ENCODE measurements around the gene HMCN2. TPM values are rescaled to one million over a fixed set of nuclear protein-coding genes. Genes with fewer than 3 reads are reported as not detected.

Gene HMCN2
- total and polyA plus RNA-seq, 5 donors from 2014 or later = not detected

- DNase-seq (no peak), ATAC-seq (ENCODE audit: low read depth in 2 of 2) (no peak)
- Mint-ChIP-seq H3K27ac (no peak overlapping the region), H3K4me3 (no peak overlapping the region), H3K36me3 (no peaks in the 10 kb centered on the region), H3K4me1 (peaks cover 0 to 3% (median 0%) of the 10 kb centered on the region in 4 donors), H3K9me3 (no peaks in the 10 kb centered on the region), H3K27me3 (peaks cover 42% of the 10 kb centered on the region)
- H3K9me3 ChIP-seq (ENCODE audit: control insufficient read depth in 2 of 2, low read length in 2 of 2) = no peaks in the 10 kb centered on the region
- no peaks in the 10 kb centered on the region for H3K4me1 ChIP-seq (ENCODE audit: control insufficient read depth, insufficient read depth, low read length, poor library complexity, severe bottlenecking)
- H3K27ac ChIP-seq (ENCODE audit: insufficient read depth, low read length, poor library complexity, severe bottlenecking) = no peak overlapping the region
- no peak overlapping the region for H3K4me3 ChIP-seq (ENCODE audit: low read depth, low read length)
- no peaks in the 10 kb centered on the region for H3K27me3 ChIP-seq (ENCODE audit: control insufficient read depth, insufficient read depth, low read length)
- no peaks in the 10 kb centered on the region for H3K36me3 ChIP-seq (ENCODE audit: control insufficient read depth, insufficient read depth, low read length)
Observed at GRCh38 chr9:130473009-130473408, 207.4 kb downstream of the HMCN2 start.

GRCh38 chr9:130473566-130473965 lies 208.0 kb downstream of the HMCN2 start:
- Mint-ChIP-seq H3K4me3 (no peak overlapping the region), H3K36me3 (no peaks in the 10 kb centered on the region), H3K9me3 (no peaks in the 10 kb centered on the region), H3K27me3 (peaks cover 38% of the 10 kb centered on the region), H3K27ac (no peak overlapping the region), H3K4me1 (peaks cover 0 to 3% (median 0%) of the 10 kb centered on the region in 4 donors)
- no peak for DNase-seq
- Histone ChIP-seq H3K4me1 (ENCODE audit: control insufficient read depth, insufficient read depth, low read length, poor library complexity, severe bottlenecking) (no peaks in the 10 kb centered on the region), H3K27ac (ENCODE audit: insufficient read depth, low read length, poor library complexity, severe bottlenecking) (no peak overlapping the region), H3K36me3 (ENCODE audit: control insufficient read depth, insufficient read depth, low read length) (no peaks in the 10 kb centered on the region), H3K9me3 (ENCODE audit: control insufficient read depth in 2 of 2, low read length in 2 of 2) (no peaks in the 10 kb centered on the region), H3K27me3 (ENCODE audit: control insufficient read depth, insufficient read depth, low read length) (no peaks in the 10 kb centered on the region), H3K4me3 (ENCODE audit: low read depth, low read length) (no peak overlapping the region)
- ATAC-seq (ENCODE audit: low read depth in 2 of 2) = no peak

DNA sequence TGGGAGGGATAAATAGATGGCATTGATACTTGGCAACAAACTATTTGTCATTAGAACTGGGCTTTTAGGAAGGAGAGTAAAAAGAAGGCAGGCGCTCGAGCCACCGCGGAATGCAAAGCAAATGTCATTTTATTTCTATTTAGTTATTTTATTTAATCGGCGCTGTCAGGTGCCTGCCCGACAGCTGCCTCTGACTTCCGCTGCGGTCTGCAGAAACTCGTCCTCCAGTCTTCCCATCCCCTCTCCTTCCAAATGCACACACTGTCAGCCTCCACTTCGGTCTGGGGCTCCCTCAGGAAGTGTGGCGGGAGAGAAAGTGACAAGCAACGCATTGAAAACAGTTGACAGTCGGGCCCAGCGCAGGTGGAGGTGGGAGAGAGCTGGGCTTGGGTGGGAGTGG lies 208.5 kb downstream of the HMCN2 start:
- no peak for ATAC-seq (ENCODE audit: low read depth in 2 of 2)
- peaks cover 36% of the 10 kb centered on the region for H3K27me3 Mint-ChIP-seq
- no peak overlapping the region for H3K4me3 Mint-ChIP-seq
- H3K27ac Mint-ChIP-seq = no peak overlapping the region
- Histone ChIP-seq H3K4me3 (ENCODE audit: low read depth, low read length) (no peak overlapping the region), H3K4me1 (ENCODE audit: control insufficient read depth, insufficient read depth, low read length, poor library complexity, severe bottlenecking) (no peaks in the 10 kb centered on the region), H3K9me3 (ENCODE audit: control insufficient read depth in 2 of 2, low read length in 2 of 2) (no peaks in the 10 kb centered on the region), H3K27ac (ENCODE audit: insufficient read depth, low read length, poor library complexity, severe bottlenecking) (no peak overlapping the region), H3K27me3 (ENCODE audit: control insufficient read depth, insufficient read depth, low read length) (no peaks in the 10 kb centered on the region), H3K36me3 (ENCODE audit: control insufficient read depth, insufficient read depth, low read length) (no peaks in the 10 kb centered on the region)
- no peak for DNase-seq
- H3K4me1 Mint-ChIP-seq = peaks cover 0 to 3% (median 0%) of the 10 kb centered on the region in 4 donors
- no peaks in the 10 kb centered on the region for H3K9me3 Mint-ChIP-seq
- no peaks in the 10 kb centered on the region for H3K36me3 Mint-ChIP-seq

DNA sequence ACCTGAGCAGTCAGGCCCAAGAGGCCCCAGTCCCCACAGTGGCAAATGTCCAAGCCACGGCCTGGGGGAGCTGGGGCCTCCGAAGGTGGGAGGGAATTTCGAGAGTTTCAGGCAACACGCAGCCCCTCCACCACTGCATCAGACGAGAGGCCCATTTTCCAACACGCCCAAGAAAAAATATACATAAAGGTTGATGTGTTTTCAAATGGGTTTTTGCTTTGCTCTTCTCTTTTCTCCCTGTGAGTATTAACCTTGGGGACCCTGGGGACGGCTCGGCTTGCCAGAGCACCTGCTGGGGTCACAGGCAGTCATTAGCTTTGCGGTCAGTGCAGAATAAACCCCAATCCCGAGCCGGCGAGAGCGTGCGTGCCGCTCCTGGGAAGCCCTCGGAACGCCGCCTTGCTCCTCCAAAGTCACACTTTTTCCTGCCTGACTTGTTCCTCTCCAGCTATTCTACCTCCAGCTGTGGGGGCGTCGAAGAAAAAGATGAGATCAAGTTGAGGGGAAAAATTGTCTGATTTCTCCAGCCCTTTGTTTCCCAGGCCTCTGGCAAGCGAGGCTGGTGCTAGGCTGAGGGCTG lies 210.7 kb downstream of the HMCN2 start:
- H3K27me3 Mint-ChIP-seq = peaks cover 37% of the 10 kb centered on the region

DNA sequence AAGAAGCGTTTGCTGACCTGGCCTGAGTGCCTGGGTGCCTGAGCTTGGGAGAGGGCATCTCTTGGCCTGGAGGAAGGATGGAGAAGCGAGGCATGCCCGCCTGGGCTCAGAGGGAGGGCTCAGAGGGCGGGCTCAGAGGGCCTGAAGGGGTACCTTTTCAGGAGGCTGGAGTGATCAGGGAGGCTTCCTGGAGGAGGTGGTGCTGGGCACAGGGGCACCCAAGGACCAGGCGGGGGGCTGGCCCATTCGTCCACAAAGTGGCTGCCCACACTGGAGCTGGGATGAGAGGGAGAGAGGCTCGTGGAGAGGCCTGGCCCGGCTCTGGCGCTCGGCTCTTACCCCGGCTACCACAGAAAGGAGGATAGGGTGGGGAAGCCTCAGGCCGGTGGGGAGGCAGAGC lies 212.0 kb downstream of the HMCN2 start:
- no peak overlapping the region for H3K27ac ChIP-seq (ENCODE audit: insufficient read depth, low read length, poor library complexity, severe bottlenecking)
- Mint-ChIP-seq H3K36me3 (no peaks in the 10 kb centered on the region), H3K4me1 (peaks cover 0 to 3% (median 0%) of the 10 kb centered on the region in 4 donors), H3K27me3 (peaks cover 28% of the 10 kb centered on the region), H3K9me3 (peaks cover 0 to 1% (median 0%) of the 10 kb centered on the region in 7 donors), H3K4me3 (no peak overlapping the region), H3K27ac (no peak overlapping the region)
- no peak for DNase-seq
- no peaks in the 10 kb centered on the region for H3K36me3 ChIP-seq (ENCODE audit: control insufficient read depth, insufficient read depth, low read length)
- ATAC-seq (ENCODE audit: low read depth in 2 of 2) = no peak
- no peaks in the 10 kb centered on the region for H3K9me3 ChIP-seq (ENCODE audit: control insufficient read depth in 2 of 2, low read length in 2 of 2)
- H3K4me3 ChIP-seq (ENCODE audit: low read depth, low read length) = no peak overlapping the region
- no peaks in the 10 kb centered on the region for H3K27me3 ChIP-seq (ENCODE audit: control insufficient read depth, insufficient read depth, low read length)
- H3K4me1 ChIP-seq (ENCODE audit: control insufficient read depth, insufficient read depth, low read length, poor library complexity, severe bottlenecking) = no peaks in the 10 kb centered on the region

More for the DNA sequence above, 210.7 kb downstream of the HMCN2 start:
- Mint-ChIP-seq H3K36me3 (no peaks in the 10 kb centered on the region), H3K4me3 (no peak overlapping the region), H3K4me1 (peaks cover 0 to 3% (median 0%) of the 10 kb centered on the region in 4 donors), H3K9me3 (no peaks in the 10 kb centered on the region), H3K27ac (no peak overlapping the region)
- Histone ChIP-seq H3K27me3 (ENCODE audit: control insufficient read depth, insufficient read depth, low read length) (no peaks in the 10 kb centered on the region), H3K36me3 (ENCODE audit: control insufficient read depth, insufficient read depth, low read length) (no peaks in the 10 kb centered on the region), H3K27ac (ENCODE audit: insufficient read depth, low read length, poor library complexity, severe bottlenecking) (no peak overlapping the region), H3K9me3 (ENCODE audit: control insufficient read depth in 2 of 2, low read length in 2 of 2) (no peaks in the 10 kb centered on the region), H3K4me1 (ENCODE audit: control insufficient read depth, insufficient read depth, low read length, poor library complexity, severe bottlenecking) (no peaks in the 10 kb centered on the region), H3K4me3 (ENCODE audit: low read depth, low read length) (no peak overlapping the region)
- DNase-seq (no peak), ATAC-seq (ENCODE audit: low read depth in 2 of 2) (no peak)

- Mint-ChIP-seq H3K4me3 (no peak overlapping the region), H3K4me1 (peaks cover 0 to 2% (median 0%) of the 10 kb centered on the region in 4 donors), H3K27me3 (peaks cover 27% of the 10 kb centered on the region), H3K9me3 (peaks cover 0 to 1% (median 0%) of the 10 kb centered on the region in 7 donors), H3K36me3 (no peaks in the 10 kb centered on the region), H3K27ac (no peak overlapping the region)
- no peak for DNase-seq
- Histone ChIP-seq H3K27ac (ENCODE audit: insufficient read depth, low read length, poor library complexity, severe bottlenecking) (no peak overlapping the region), H3K4me1 (ENCODE audit: control insufficient read depth, insufficient read depth, low read length, poor library complexity, severe bottlenecking) (no peaks in the 10 kb centered on the region), H3K9me3 (ENCODE audit: control insufficient read depth in 2 of 2, low read length in 2 of 2) (no peaks in the 10 kb centered on the region), H3K27me3 (ENCODE audit: control insufficient read depth, insufficient read depth, low read length) (no peaks in the 10 kb centered on the region), H3K4me3 (ENCODE audit: low read depth, low read length) (no peak overlapping the region), H3K36me3 (ENCODE audit: control insufficient read depth, insufficient read depth, low read length) (no peaks in the 10 kb centered on the region)
- no peak for ATAC-seq (ENCODE audit: low read depth in 2 of 2)
Observed at GRCh38 chr9:130478152-130478551, 212.6 kb downstream of the HMCN2 start.

DNA sequence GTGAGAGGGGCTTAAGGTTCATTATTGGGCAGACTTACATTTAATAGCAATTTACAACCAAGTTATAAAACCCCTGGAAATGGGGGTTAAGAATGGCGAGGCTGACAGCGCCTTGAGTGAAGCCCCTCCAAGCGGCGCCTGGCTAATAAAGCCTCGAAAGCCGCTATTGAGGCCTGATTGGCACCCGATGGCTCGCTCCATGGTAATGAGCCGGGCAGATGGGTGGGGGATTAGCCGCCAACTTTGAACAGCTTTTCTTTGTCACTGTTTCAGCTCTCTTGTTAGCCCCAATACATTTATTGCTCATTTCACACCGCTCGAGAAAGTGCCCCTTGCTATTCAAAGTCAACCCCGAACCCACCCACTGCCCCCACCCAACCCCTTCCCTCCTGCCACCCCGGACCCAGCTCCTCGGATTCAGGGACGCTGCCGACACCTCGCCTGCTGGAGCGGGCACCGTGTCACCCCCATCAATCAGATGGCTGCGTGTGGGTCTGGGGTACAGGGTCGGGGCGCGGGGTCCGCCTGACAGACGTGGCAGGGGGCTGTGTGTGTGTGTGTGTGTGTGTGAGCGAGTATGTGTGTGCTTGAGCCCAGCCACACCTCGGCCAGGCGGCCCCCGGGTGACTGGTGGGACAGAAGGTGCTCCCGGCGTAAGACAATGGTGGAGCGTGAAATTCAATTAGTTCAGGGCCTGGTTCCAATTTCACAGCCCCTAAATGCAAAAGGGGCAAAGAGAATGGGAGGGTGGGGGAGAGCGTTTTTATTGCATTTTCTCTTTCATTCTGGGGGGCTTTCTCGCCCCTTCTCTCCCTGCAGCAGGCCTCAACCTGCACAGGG lies 213.4 kb downstream of the HMCN2 start:
- H3K4me3 Mint-ChIP-seq = no peak overlapping the region
- no peaks in the 10 kb centered on the region for H3K36me3 ChIP-seq (ENCODE audit: control insufficient read depth, insufficient read depth, low read length)
- peaks cover 0 to 2% (median 0%) of the 10 kb centered on the region in 4 donors for H3K4me1 Mint-ChIP-seq
- H3K27me3 Mint-ChIP-seq = peaks cover 25% of the 10 kb centered on the region
- no peak overlapping the region for H3K4me3 ChIP-seq (ENCODE audit: low read depth, low read length)
- H3K27ac Mint-ChIP-seq = no peak overlapping the region
- no peaks in the 10 kb centered on the region for H3K4me1 ChIP-seq (ENCODE audit: control insufficient read depth, insufficient read depth, low read length, poor library complexity, severe bottlenecking)
- DNase-seq (no peak), ATAC-seq (ENCODE audit: low read depth in 2 of 2) (no peak)
- no peaks in the 10 kb centered on the region for H3K27me3 ChIP-seq (ENCODE audit: control insufficient read depth, insufficient read depth, low read length)
- H3K36me3 Mint-ChIP-seq = no peaks in the 10 kb centered on the region
- no peak overlapping the region for H3K27ac ChIP-seq (ENCODE audit: insufficient read depth, low read length, poor library complexity, severe bottlenecking)
- peaks cover 0 to 1% (median 0%) of the 10 kb centered on the region in 7 donors for H3K9me3 Mint-ChIP-seq
- no peaks in the 10 kb centered on the region for H3K9me3 ChIP-seq (ENCODE audit: control insufficient read depth in 2 of 2, low read length in 2 of 2)
